Liver (tissue), 3 donors: ENCODE data around the gene FRK.

Experiments
- CTCF ChIP-seq: fragments of 150-350 bp; IDR thresholded peaks from 2 replicates; pipeline ENCODE4 v1.5.1; 2017; ENCODE audit warnings: improper control_type of control experiment, low read depth, low read length; ENCODE audit not compliant: missing input control
- HNF4G ChIP-seq: IDR thresholded peaks from 2 replicates; pipeline ENCODE4 v1.6.1; 2016; ENCODE audit warnings: antibody characterized with exemption
- RAD21 ChIP-seq, 2 donors: IDR thresholded peaks; 2 replicates each; pipeline ENCODE4 v1.6.1; 2016; ENCODE audit warnings: antibody characterized with exemption in 2 of 2, mild to moderate bottlenecking in 2 of 2
- RXRA ChIP-seq, 2 donors: IDR thresholded peaks; 2 replicates each; pipeline ENCODE4 v1.6.1; 2017 to 2018; ENCODE audit warnings: antibody characterized with exemption in 2 of 2, mild to moderate bottlenecking in 1 of 2
- TAF1 ChIP-seq: conservative IDR thresholded peaks from 2 replicates; pipeline ENCODE4 v1.6.1; 2016; ENCODE audit warnings: antibody characterized with exemption, mild to moderate bottlenecking
- YY1 ChIP-seq: IDR thresholded peaks from 2 replicates; pipeline ENCODE4 v1.6.1; 2016; ENCODE audit warnings: antibody characterized with exemption, mild to moderate bottlenecking
- donor health status: healthy.
- donor health status: healthy.

GRCh38 chr6:116055513-116055912, 5.2 kb downstream of the FRK start:
- no peak for TF ChIP-seq HNF4G
- no peak for TF ChIP-seq CTCF
- no peak for TF ChIP-seq YY1
- no peak for TF ChIP-seq RAD21 (IDR thresholded peaks at IDR 0.05)
- TF ChIP-seq RXRA (IDR thresholded peaks at IDR 0.05) = no peak
- TF ChIP-seq TAF1 = no peak
